ENCODE measurements around the gene GRIN2C.

DNA sequence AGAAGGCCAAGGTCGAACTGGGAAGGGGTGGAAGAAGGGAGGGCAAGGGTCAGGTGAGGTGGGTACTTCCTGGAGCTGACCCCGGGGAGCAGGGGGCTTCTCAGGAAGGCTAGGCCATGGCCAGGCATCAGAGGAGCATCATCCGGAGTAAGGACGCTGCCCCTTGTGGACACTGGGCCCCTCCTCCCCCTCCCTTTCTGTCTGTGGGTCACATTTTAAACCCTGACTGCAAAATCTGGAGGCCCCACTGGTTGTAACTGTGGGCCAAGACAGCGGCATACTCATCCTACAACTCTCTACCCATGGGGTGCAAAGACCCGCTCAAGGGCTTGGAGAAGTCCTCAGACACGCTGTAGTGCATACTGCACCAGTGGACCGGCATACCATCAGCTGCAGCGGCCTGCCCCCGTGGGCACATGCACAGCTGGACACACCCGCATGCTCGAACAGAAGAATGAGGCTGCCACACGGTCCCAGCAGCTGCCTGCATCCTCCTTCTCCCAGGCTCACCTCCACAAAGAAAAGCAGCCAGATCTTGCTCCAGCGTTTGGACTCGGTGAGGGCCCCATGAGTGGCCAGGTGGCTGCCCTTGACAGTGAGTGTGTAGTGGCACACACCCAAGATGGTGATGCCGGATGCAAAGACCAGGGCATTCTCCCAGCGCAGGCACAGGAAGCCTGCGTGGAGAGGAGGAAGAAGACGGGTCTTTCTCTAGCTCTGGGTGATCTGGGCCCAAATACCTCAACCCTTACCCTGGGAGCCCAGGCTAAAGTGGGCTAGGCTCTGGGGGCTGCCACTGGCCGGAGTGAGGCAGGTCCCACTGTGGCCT lies 32.5 kb upstream of the GRIN2C start:
- TF ChIP-seq YY1 (IDR thresholded peaks at IDR 0.05; ENCODE audit: low read depth), result no peak
- TF ChIP-seq TEAD4 (IDR thresholded peaks at IDR 0.05), result no peak
- TF ChIP-seq TAF1 (IDR thresholded peaks at IDR 0.05; ENCODE audit: low read depth), result no peak
- TF ChIP-seq, protein P1, sequence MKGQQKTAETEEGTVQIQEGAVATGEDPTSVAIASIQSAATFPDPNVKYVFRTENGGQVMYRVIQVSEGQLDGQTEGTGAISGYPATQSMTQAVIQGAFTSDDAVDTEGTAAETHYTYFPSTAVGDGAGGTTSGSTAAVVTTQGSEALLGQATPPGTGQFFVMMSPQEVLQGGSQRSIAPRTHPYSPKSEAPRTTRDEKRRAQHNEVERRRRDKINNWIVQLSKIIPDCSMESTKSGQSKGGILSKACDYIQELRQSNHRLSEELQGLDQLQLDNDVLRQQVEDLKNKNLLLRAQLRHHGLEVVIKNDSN (IDR thresholded peaks at IDR 0.05), result no peak
- TF ChIP-seq, protein P2, sequence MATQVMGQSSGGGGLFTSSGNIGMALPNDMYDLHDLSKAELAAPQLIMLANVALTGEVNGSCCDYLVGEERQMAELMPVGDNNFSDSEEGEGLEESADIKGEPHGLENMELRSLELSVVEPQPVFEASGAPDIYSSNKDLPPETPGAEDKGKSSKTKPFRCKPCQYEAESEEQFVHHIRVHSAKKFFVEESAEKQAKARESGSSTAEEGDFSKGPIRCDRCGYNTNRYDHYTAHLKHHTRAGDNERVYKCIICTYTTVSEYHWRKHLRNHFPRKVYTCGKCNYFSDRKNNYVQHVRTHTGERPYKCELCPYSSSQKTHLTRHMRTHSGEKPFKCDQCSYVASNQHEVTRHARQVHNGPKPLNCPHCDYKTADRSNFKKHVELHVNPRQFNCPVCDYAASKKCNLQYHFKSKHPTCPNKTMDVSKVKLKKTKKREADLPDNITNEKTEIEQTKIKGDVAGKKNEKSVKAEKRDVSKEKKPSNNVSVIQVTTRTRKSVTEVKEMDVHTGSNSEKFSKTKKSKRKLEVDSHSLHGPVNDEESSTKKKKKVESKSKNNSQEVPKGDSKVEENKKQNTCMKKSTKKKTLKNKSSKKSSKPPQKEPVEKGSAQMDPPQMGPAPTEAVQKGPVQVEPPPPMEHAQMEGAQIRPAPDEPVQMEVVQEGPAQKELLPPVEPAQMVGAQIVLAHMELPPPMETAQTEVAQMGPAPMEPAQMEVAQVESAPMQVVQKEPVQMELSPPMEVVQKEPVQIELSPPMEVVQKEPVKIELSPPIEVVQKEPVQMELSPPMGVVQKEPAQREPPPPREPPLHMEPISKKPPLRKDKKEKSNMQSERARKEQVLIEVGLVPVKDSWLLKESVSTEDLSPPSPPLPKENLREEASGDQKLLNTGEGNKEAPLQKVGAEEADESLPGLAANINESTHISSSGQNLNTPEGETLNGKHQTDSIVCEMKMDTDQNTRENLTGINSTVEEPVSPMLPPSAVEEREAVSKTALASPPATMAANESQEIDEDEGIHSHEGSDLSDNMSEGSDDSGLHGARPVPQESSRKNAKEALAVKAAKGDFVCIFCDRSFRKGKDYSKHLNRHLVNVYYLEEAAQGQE (IDR thresholded peaks at IDR 0.05; ENCODE audit: low read depth), result no peak
- TF ChIP-seq ZBTB7A (IDR thresholded peaks at IDR 0.05; ENCODE audit: low read depth), result no peak
- TF ChIP-seq NFIC (IDR thresholded peaks at IDR 0.05), result no peak
- TF ChIP-seq EP300 (IDR thresholded peaks at IDR 0.05; ENCODE audit: borderline replicate concordance), result no peak

All from Ishikawa (cell line).